Loucy (cell line): Measurements from ENCODE around the gene GNA12.

ENCODE experiments used
- CTCF ChIP-seq: fragments of 200-600 bp; sonication (generic); conservative IDR thresholded peaks from 2 replicates; pipeline ENCODE4 v1.5.1; 2014; ENCODE audit warnings: mild to moderate bottlenecking, antibody characterized with exemption, low read length
- EZH2phosphoT487 ChIP-seq: fragments of 200-600 bp; IDR thresholded peaks from 2 replicates; pipeline ENCODE4 v1.6.1; 2018; ENCODE audit warnings: antibody characterized with exemption, mild to moderate bottlenecking, moderate library complexity, borderline replicate concordance

- TF ChIP-seq CTCF (no peak), EZH2phosphoT487 (no peak)
These were observed 56.7 kb downstream of the GNA12 start for GRCh38 chr7:2787251-2787951.
